ENCODE data around the gene TLNRD1.

DNA sequence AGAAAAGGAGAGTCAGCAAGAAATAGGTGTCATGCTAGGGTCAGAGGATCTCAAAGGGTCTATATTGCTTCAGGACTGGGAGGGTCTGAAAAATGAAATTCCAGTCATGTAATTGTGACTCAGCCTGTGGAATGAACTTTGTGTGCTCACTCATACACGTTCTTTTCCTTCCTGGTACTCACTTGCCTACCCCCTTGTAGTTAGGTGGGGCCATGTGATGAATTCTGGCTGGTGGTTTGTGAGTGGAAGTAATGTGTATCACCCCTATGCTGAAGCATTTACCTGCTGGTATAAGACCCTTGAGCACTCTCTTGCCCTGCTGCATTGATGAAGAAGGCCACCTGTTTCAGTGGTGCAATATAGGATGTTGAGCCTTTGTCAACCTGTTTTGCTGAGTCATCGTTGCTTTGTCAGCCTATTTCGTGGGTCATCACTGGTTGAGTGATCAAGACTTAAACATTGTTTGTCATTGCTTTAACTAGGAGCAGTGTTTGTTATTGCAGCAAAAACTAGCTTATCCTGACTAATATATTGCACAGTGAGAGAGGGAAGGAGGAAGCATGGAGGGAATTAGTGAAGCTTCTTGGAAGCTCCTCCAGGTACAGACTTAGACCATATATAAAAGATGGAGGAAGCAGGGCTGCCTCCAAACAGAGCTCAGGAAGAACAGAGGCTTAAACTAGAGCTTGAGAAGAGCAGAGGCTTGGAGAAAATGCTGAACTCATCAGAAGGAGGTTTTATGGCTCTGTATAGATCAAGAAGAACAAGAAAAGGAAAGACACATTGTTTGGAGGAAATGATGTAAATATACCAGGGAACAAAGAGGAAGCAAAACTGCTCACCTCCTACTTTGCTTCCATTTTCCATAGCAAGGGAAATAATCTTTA is 28.9 kb downstream of the TLNRD1 start:
- TF ChIP-seq, protein P1, sequence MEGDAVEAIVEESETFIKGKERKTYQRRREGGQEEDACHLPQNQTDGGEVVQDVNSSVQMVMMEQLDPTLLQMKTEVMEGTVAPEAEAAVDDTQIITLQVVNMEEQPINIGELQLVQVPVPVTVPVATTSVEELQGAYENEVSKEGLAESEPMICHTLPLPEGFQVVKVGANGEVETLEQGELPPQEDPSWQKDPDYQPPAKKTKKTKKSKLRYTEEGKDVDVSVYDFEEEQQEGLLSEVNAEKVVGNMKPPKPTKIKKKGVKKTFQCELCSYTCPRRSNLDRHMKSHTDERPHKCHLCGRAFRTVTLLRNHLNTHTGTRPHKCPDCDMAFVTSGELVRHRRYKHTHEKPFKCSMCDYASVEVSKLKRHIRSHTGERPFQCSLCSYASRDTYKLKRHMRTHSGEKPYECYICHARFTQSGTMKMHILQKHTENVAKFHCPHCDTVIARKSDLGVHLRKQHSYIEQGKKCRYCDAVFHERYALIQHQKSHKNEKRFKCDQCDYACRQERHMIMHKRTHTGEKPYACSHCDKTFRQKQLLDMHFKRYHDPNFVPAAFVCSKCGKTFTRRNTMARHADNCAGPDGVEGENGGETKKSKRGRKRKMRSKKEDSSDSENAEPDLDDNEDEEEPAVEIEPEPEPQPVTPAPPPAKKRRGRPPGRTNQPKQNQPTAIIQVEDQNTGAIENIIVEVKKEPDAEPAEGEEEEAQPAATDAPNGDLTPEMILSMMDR (IDR thresholded peaks at IDR 0.05) = no peak
- TF ChIP-seq EP300 (IDR thresholded peaks at IDR 0.05) = no peak

All from gastroesophageal sphincter (tissue), 3 donors.